PC-9 (cell line): ENCODE data around the gene NPY.

Source experiments
- CTCF ChIP-seq: fragments of 200-600 bp; sonication (generic); conservative IDR thresholded peaks from 2 replicates; pipeline ENCODE4 v1.6.1; 2017; ENCODE audit warnings: mixed run types, antibody characterized with exemption, mild to moderate bottlenecking, moderate library complexity
- EZH2 ChIP-seq: fragments of 200-600 bp; sonication (generic); IDR thresholded peaks from 2 replicates; pipeline ENCODE4 v1.8.0; 2017; ENCODE audit warnings: antibody characterized with exemption, low read depth

- TF ChIP-seq CTCF (no peak), EZH2 (no peak)
Observed at GRCh38 chr7:24312588-24312987, 28.6 kb downstream of the NPY start.
